H9 (cell line): ENCODE data around the gene TRIM32. TPM values are rescaled to one million over a fixed set of nuclear protein-coding genes. Genes with fewer than 3 reads are reported as not detected.

Source experiments
- DNase-seq: peaks from one replicate; pipeline ENCODE4 v3.0.0-alpha.2; 2017
- H2AFZ ChIP-seq: one replicate; pipeline ENCODE4 v1.6.1; 2013; ENCODE audit warnings: mild to moderate bottlenecking, low read length, control low read depth, moderate library complexity
- H2AK5ac ChIP-seq: 2 replicates; pipeline ENCODE4 v1.6.1; 2013; ENCODE audit warnings: low read length, control low read depth, mixed read lengths; ENCODE audit not compliant: insufficient read length
- H2BK120ac ChIP-seq: one replicate; pipeline ENCODE4 v1.6.1; 2013; ENCODE audit warnings: low read depth, mild to moderate bottlenecking, low read length, control low read depth, inconsistent platforms; ENCODE audit not compliant: poor library complexity, severe bottlenecking
- H2BK12ac ChIP-seq: 2 replicates; pipeline ENCODE4 v1.6.1; 2013; ENCODE audit warnings: low read length, control low read depth, mixed read lengths, low read depth; ENCODE audit not compliant: insufficient read length
- H2BK15ac ChIP-seq: 2 replicates; pipeline ENCODE4 v1.6.1; 2013; ENCODE audit warnings: low read depth, low read length, control low read depth
- H2BK20ac ChIP-seq: one replicate; pipeline ENCODE4 v1.6.1; 2013; ENCODE audit warnings: low read depth, mild to moderate bottlenecking, low read length, control low read depth, inconsistent platforms; ENCODE audit not compliant: poor library complexity, severe bottlenecking
- H2BK5ac ChIP-seq: 2 replicates; pipeline ENCODE4 v1.6.1; 2013; ENCODE audit warnings: low read length, control low read depth, mixed read lengths; ENCODE audit not compliant: insufficient read length
- H3K14ac ChIP-seq: 2 replicates; pipeline ENCODE4 v1.6.1; 2013; ENCODE audit warnings: low read length, control low read depth; ENCODE audit not compliant: insufficient read depth
- H3K18ac ChIP-seq: 2 replicates; pipeline ENCODE4 v1.6.1; 2013; ENCODE audit warnings: low read depth, mild to moderate bottlenecking, mixed read lengths, low read length, control low read depth; ENCODE audit not compliant: insufficient read length
- H3K23ac ChIP-seq: 2 replicates; pipeline ENCODE4 v1.6.1; 2013; ENCODE audit warnings: low read length, control low read depth, mixed read lengths, low read depth; ENCODE audit not compliant: insufficient read length
- H3K23me2 ChIP-seq: 2 replicates; pipeline ENCODE4 v1.6.1; 2013; ENCODE audit warnings: low read depth, mild to moderate bottlenecking, mixed read lengths, low read length, control low read depth; ENCODE audit not compliant: insufficient read length, poor library complexity, severe bottlenecking
- H3K27ac ChIP-seq: 2 replicates; pipeline ENCODE4 v1.5.1; 2013; ENCODE audit warnings: low read length, control low read depth, mixed read lengths, low read depth; ENCODE audit not compliant: insufficient read length
- H3K27me3 ChIP-seq: 2 replicates; pipeline ENCODE4 v1.6.1; 2013; ENCODE audit warnings: low read length, control low read depth, inconsistent platforms; ENCODE audit not compliant: insufficient read depth
- H3K4ac ChIP-seq: 2 replicates; pipeline ENCODE4 v1.6.1; 2013; ENCODE audit warnings: low read depth, mild to moderate bottlenecking, control low read depth, inconsistent platforms, low read length, moderate library complexity
- H3K4me1 ChIP-seq: 2 replicates; pipeline ENCODE4 v1.6.1; 2013; ENCODE audit warnings: low read length, control low read depth, inconsistent platforms; ENCODE audit not compliant: insufficient read depth
- H3K4me2 ChIP-seq: 2 replicates; pipeline ENCODE4 v1.6.1; 2013; ENCODE audit warnings: low read length, control low read depth, mixed read lengths; ENCODE audit not compliant: insufficient read length, insufficient read depth
- H3K56ac ChIP-seq: 2 replicates; pipeline ENCODE4 v1.6.1; 2013; ENCODE audit warnings: low read depth, mild to moderate bottlenecking, mixed read lengths, low read length, control low read depth; ENCODE audit not compliant: insufficient read length
- H3K79me1 ChIP-seq: 2 replicates; pipeline ENCODE4 v1.6.1; 2013; ENCODE audit warnings: low read depth, mild to moderate bottlenecking, moderate library complexity, low read length, control low read depth, inconsistent platforms; ENCODE audit not compliant: insufficient read depth, poor library complexity, severe bottlenecking
- H3K79me2 ChIP-seq: 2 replicates; pipeline ENCODE4 v1.6.1; 2013; ENCODE audit warnings: low read length, control low read depth, inconsistent platforms; ENCODE audit not compliant: insufficient read depth
- H3K9ac ChIP-seq: 2 replicates; pipeline ENCODE4 v1.6.1; 2013; ENCODE audit warnings: low read length, control low read depth, mixed read lengths; ENCODE audit not compliant: insufficient read length; ENCODE audit errors: extremely low read depth
- H3K9me3 ChIP-seq: one replicate; pipeline ENCODE4 v1.6.1; 2013; ENCODE audit warnings: low read depth, low read length, inconsistent platforms; ENCODE audit not compliant: control insufficient read depth
- H3T11ph ChIP-seq: one replicate; pipeline ENCODE4 v1.6.1; 2013; ENCODE audit warnings: mild to moderate bottlenecking, low read length, control low read depth, inconsistent platforms
- H4K20me1 ChIP-seq: one replicate; pipeline ENCODE4 v1.6.1; 2013; ENCODE audit not compliant: control insufficient read depth, insufficient read length, insufficient read depth
- H4K5ac ChIP-seq: 2 replicates; pipeline ENCODE4 v1.6.1; 2013; ENCODE audit warnings: low read depth, mild to moderate bottlenecking, mixed read lengths, low read length, control low read depth; ENCODE audit not compliant: insufficient read length
- H4K8ac ChIP-seq: replicated peaks from 2 replicates; pipeline ENCODE4 v1.6.1; 2013; ENCODE audit warnings: low read length, control low read depth, mixed read lengths, low read depth; ENCODE audit not compliant: insufficient read length
- H4K91ac ChIP-seq: 2 replicates; pipeline ENCODE4 v1.6.1; 2013; ENCODE audit warnings: low read depth, mild to moderate bottlenecking, moderate library complexity, mixed read lengths, low read length, control low read depth; ENCODE audit not compliant: insufficient read length
- H3K27ac Mint-ChIP-seq, 3 experiments: 2 replicates in 2 of 3; 3 replicates in 1 of 3; pipeline ENCODE4 v1.8.0; 2020 to 2021; ENCODE audit warnings: mixed read lengths in 3 of 3, mild to moderate bottlenecking in 1 of 3, moderate library complexity in 1 of 3
- H3K27me3 Mint-ChIP-seq: 2 replicates; pipeline ENCODE4 v1.8.0; 2021; ENCODE audit warnings: low read depth, mild to moderate bottlenecking, moderate library complexity, mixed read lengths
- H3K36me3 Mint-ChIP-seq, 3 experiments: 2 replicates in 2 of 3; 3 replicates in 1 of 3; pipeline ENCODE4 v1.8.0; 2020 to 2021; ENCODE audit warnings: low read depth in 3 of 3, mixed read lengths in 3 of 3; ENCODE audit not compliant: insufficient read depth in 1 of 3
- H3K4me1 Mint-ChIP-seq, 2 experiments: 2 replicates each; pipeline ENCODE4 v1.8.0; 2020; ENCODE audit warnings: mixed read lengths in 2 of 2
- H3K4me3 Mint-ChIP-seq, 2 experiments: 2 replicates in 1 of 2; 3 replicates in 1 of 2; pipeline ENCODE4 v1.8.0; 2020 to 2021; ENCODE audit warnings: mild to moderate bottlenecking in 2 of 2, mixed read lengths in 2 of 2, moderate library complexity in 1 of 2
- H3K9me3 Mint-ChIP-seq, 2 experiments: 2 replicates in 1 of 2; 3 replicates in 1 of 2; pipeline ENCODE4 v1.8.0; 2020; ENCODE audit warnings: mild to moderate bottlenecking in 2 of 2, mixed read lengths in 2 of 2, moderate library complexity in 1 of 2
- CTCF ChIP-seq: fragments of 200-600 bp; sonication (generic); conservative IDR thresholded peaks from 3 replicates; pipeline ENCODE4 v1.8.0; 2021; ENCODE audit warnings: antibody characterized with exemption, mild to moderate bottlenecking
- WGBS: extraction: QIAGEN DNeasy Blood & Tissue Kit; methylation state at CpG from one replicate; pipeline ENCODE4 v1.1.7; 2013; ENCODE audit warnings: missing lambda C conversion rate, low lambda C conversion rate, mixed read lengths; ENCODE audit not compliant: insufficient read length; ENCODE audit errors: extremely low coverage; 5-methylcytosine and 5-hydroxymethylcytosine counted together
- total RNA-seq: library from RNA; stranded (reverse); gene quantifications from 2 replicates; pipeline ENCODE4 v1.2.1, GENCODE V29; 2021

The TRIM32 gene
- total RNA-seq, 1 experiment from 2014 or later = 12.9 TPM

- H3K14ac ChIP-seq = no peak overlapping the region
- H4K8ac ChIP-seq = no peak overlapping the region
- no peaks in the 10 kb centered on the region for H3K79me1 ChIP-seq
- H3K56ac ChIP-seq = no peak overlapping the region
- no peak overlapping the region for H2AK5ac ChIP-seq
- no peak overlapping the region for H4K5ac ChIP-seq
- H3K23ac ChIP-seq = no peak overlapping the region
- Mint-ChIP-seq H3K4me3 (no peak overlapping the region; a peak in 1 of 5 replicates), H3K4me1 (peaks cover 31 to 33% of the 10 kb centered on the region in 2 experiments), H3K9me3 (peaks cover 0 to 8% of the 10 kb centered on the region in 2 experiments; a peak in 4 of 5 replicates), H3K36me3 (peaks cover 7 to 11% (median 10%) of the 10 kb centered on the region in 3 experiments), H3K27me3 (peaks cover 4% of the 10 kb centered on the region), H3K27ac (no peak overlapping the region)
- H3K4ac ChIP-seq = no peak overlapping the region
- H3K27ac ChIP-seq = no peak overlapping the region
- no peak overlapping the region for H2AFZ ChIP-seq
- H3K18ac ChIP-seq = no peak overlapping the region
- no peak overlapping the region for H4K91ac ChIP-seq
- H3K27me3 ChIP-seq = no peaks in the 10 kb centered on the region; the same call in 1 of the 2 replicates
- H2BK5ac ChIP-seq = no peak overlapping the region
- no peak for TF ChIP-seq CTCF
- H3T11ph ChIP-seq = no peak overlapping the region
- peaks cover 8% of the 10 kb centered on the region for H3K23me2 ChIP-seq
- no peaks in the 10 kb centered on the region for H4K20me1 ChIP-seq
- no peak overlapping the region for H2BK15ac ChIP-seq
- H2BK12ac ChIP-seq = no peak overlapping the region
- peak overlapping the region; percentile 90 for H3K4me2 ChIP-seq
- DNase-seq = no peak
- no peaks in the 10 kb centered on the region for H3K79me2 ChIP-seq
- no peak overlapping the region for H2BK20ac ChIP-seq
- H3K9ac ChIP-seq = no peak overlapping the region
- H3K9me3 ChIP-seq = peaks cover 7% of the 10 kb centered on the region
- no CpG with 5 or more reads among the region's 3 CpGs for WGBS
- H2BK120ac ChIP-seq = no peak overlapping the region
- no peaks in the 10 kb centered on the region; the same call in 1 of the 2 replicates for H3K4me1 ChIP-seq
Observed at GRCh38 chr9:116688806-116689485, 1.8 kb downstream of the TRIM32 start.
